PC-9 (cell line): ENCODE measurements around the gene KMT2A.

ENCODE experiments used
- EZH2 ChIP-seq: fragments of 200-600 bp; sonication (generic); IDR thresholded peaks from 2 replicates; pipeline ENCODE4 v1.8.0; 2017; ENCODE audit warnings: antibody characterized with exemption, low read depth
- TF ChIP-seq, protein P1 (sequence below): fragments of 200-600 bp; sonication (generic); conservative IDR thresholded peaks from 2 replicates; pipeline ENCODE4 v1.6.1; 2017; ENCODE audit warnings: mixed run types, antibody characterized with exemption, mild to moderate bottlenecking, moderate library complexity

DNA sequence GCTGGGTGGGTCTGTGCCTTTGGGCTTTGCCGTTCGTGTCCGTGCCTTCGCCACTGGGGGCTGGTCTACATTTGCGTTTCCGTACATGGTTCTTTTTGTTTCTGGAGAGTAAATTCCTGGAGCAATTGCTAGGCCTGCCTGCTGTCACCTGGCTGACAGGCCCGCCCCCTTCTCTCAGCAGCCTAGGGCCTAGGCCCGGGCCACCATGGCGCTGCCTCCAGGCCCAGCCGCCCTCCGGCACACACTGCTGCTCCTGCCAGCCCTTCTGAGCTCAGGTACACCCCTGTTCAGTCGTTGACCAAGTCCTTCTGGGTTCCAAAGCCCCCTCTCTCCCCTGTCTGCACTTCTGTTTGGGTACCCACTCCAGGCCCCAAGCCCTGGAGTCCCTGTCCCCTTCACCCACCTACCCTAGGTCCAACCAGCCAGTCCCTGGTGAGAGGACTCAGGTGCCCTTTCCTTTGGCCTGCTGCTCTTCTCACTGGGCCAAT is 95.3 kb downstream of the KMT2A start:
- TF ChIP-seq, protein P1, sequence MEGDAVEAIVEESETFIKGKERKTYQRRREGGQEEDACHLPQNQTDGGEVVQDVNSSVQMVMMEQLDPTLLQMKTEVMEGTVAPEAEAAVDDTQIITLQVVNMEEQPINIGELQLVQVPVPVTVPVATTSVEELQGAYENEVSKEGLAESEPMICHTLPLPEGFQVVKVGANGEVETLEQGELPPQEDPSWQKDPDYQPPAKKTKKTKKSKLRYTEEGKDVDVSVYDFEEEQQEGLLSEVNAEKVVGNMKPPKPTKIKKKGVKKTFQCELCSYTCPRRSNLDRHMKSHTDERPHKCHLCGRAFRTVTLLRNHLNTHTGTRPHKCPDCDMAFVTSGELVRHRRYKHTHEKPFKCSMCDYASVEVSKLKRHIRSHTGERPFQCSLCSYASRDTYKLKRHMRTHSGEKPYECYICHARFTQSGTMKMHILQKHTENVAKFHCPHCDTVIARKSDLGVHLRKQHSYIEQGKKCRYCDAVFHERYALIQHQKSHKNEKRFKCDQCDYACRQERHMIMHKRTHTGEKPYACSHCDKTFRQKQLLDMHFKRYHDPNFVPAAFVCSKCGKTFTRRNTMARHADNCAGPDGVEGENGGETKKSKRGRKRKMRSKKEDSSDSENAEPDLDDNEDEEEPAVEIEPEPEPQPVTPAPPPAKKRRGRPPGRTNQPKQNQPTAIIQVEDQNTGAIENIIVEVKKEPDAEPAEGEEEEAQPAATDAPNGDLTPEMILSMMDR: no peak
- no peak for TF ChIP-seq EZH2
